GM12801 (cell line): ENCODE data around the gene NEUROD2.

ENCODE experiments used
- CTCF ChIP-seq: IDR thresholded peaks from one replicate; pipeline ENCODE4 v1.5.1; 2011; ENCODE audit warnings: control low read depth; ENCODE audit not compliant: insufficient read length; ENCODE audit errors: extremely low read depth

The NEUROD2 gene

GRCh38 chr17:39648616-39649366 lies 41.1 kb upstream of the NEUROD2 start:
- no peak for TF ChIP-seq CTCF

- no peak for TF ChIP-seq CTCF
Observed at GRCh38 chr17:39647256-39647655, 39.5 kb upstream of the NEUROD2 start.

- TF ChIP-seq CTCF = no peak
Observed at GRCh38 chr17:39643271-39643670, 35.6 kb upstream of the NEUROD2 start.

GRCh38 chr17:39642291-39643074 lies 34.8 kb upstream of the NEUROD2 start:
- no peak for TF ChIP-seq CTCF

- no peak for TF ChIP-seq CTCF
Observed at GRCh38 chr17:39641883-39642282, 34.2 kb upstream of the NEUROD2 start.

- no peak for TF ChIP-seq CTCF
Observed at GRCh38 chr17:39641097-39641496, 33.4 kb upstream of the NEUROD2 start.

GRCh38 chr17:39640591-39641031 lies 32.9 kb upstream of the NEUROD2 start:
- TF ChIP-seq CTCF = no peak
